Measurements from ENCODE around the gene TAS1R2.

Gene TAS1R2

GRCh38 chr1:18819203-18819602 is 40.3 kb downstream of the TAS1R2 start:
- no peak for DNase-seq

GRCh38 chr1:18817795-18818435 is 41.5 kb downstream of the TAS1R2 start:
- no peak for DNase-seq

- DNase-seq: no peak
Observed at GRCh38 chr1:18817316-18817715, 42.1 kb downstream of the TAS1R2 start.

GRCh38 chr1:18816808-18817207 is 42.7 kb downstream of the TAS1R2 start:
- no peak for DNase-seq

- DNase-seq: no peak
Observed at GRCh38 chr1:18814874-18815531, 44.5 kb downstream of the TAS1R2 start.

- no peak for DNase-seq
Observed at GRCh38 chr1:18814425-18814824, 45.0 kb downstream of the TAS1R2 start.

GRCh38 chr1:18812453-18812939 is 47.0 kb downstream of the TAS1R2 start:
- DNase-seq: no peak

- no peak for DNase-seq
Observed at GRCh38 chr1:18811733-18812452, 47.6 kb downstream of the TAS1R2 start.

GRCh38 chr1:18809953-18810899 is 49.2 kb downstream of the TAS1R2 start:
- DNase-seq: no peak

- no peak for DNase-seq
Observed at GRCh38 chr1:18808550-18808949, 50.9 kb downstream of the TAS1R2 start.

GRCh38 chr1:18807334-18808063 is 52.0 kb downstream of the TAS1R2 start:
- DNase-seq: no peak

- no peak for DNase-seq
Observed at GRCh38 chr1:18805925-18806849, 53.3 kb downstream of the TAS1R2 start.

GRCh38 chr1:18805150-18805879 is 54.1 kb downstream of the TAS1R2 start:
- DNase-seq: no peak

GRCh38 chr1:18803851-18804250 is 55.6 kb downstream of the TAS1R2 start:
- no peak for DNase-seq

- DNase-seq: no peak
Observed at GRCh38 chr1:18803151-18803791, 56.2 kb downstream of the TAS1R2 start.

GRCh38 chr1:18802231-18802630 is 57.2 kb downstream of the TAS1R2 start:
- no peak for DNase-seq

GRCh38 chr1:18800258-18800657 is 59.2 kb downstream of the TAS1R2 start:
- no peak for DNase-seq

- DNase-seq: no peak
Observed at GRCh38 chr1:18799454-18799853, 60.0 kb downstream of the TAS1R2 start.

GRCh38 chr1:18798946-18799345 is 60.5 kb downstream of the TAS1R2 start:
- DNase-seq: no peak

GRCh38 chr1:18798533-18798932 is 60.9 kb downstream of the TAS1R2 start:
- DNase-seq: no peak

Data from NCI-H69 (cell line).